A549 (cell line): Measurements from ENCODE around the gene PPM1H. TPM values are rescaled to one million over a fixed set of nuclear protein-coding genes. Genes with fewer than 3 reads are reported as not detected.
A peak's percentile ranks its signal among the peaks of the same experiment; 100 is the strongest.

Experiments
- ATAC-seq, 2 experiments: fragments of 200-7000 bp in 1 of 2; fragments of >200 bp in 1 of 2; cut with Nextera tagmentation in 1 of 2; cut with Tn5 transposase in 1 of 2; 3 replicates each; pipeline versions ENCODE4 v1.8.0 to v1.9.1; 2018 to 2020; ENCODE audit warnings: mild to moderate bottlenecking in 1 of 2, moderate library complexity in 1 of 2
- CTCF ChIA-PET: fragments of 300-600 bp; sonication (Branson Sonifier 250); formaldehyde crosslinking; extraction: SDS; loops from one replicate; lab custom pipeline; 2021; ENCODE audit warnings: antibody characterized with exemption, inconsistent platforms; lab: Yijun Ruan, JAX
- POLR2A ChIA-PET: fragments of 350-600 bp; formaldehyde crosslinking; extraction: SDS; loops from one replicate; lab custom pipeline; 2021; ENCODE audit warnings: antibody characterized with exemption, inconsistent platforms; lab: Yijun Ruan, JAX
- DNase-seq, 2 experiments: peaks; one replicate each; pipeline versions ENCODE4 v3.0.0 to v3.0.0-alpha.2; 2011 to 2016; ENCODE audit warnings: low read depth in 1 of 2, low spot score in 1 of 2
- FAIRE-seq: peaks from 2 replicates; lab custom pipeline; 2011; peaks lifted over from hg19 to GRCh38; lab: Jason Lieb, UNC
- H3K27ac ChIP-seq, 2 experiments: fragments of >200 bp; sonication (Bioruptor Twin); formaldehyde crosslinking; 3 replicates each; pipeline ENCODE4 v1.5.1; 2016 to 2017
- H3K4me1 ChIP-seq: fragments of >200 bp; sonication (Bioruptor Twin); formaldehyde crosslinking; 3 replicates; pipeline ENCODE4 v1.6.1; 2016
- H3K4me2 ChIP-seq: fragments of >200 bp; sonication (Bioruptor Twin); formaldehyde crosslinking; 3 replicates; pipeline ENCODE4 v1.6.1; 2016
- H3K4me3 ChIP-seq: fragments of >200 bp; sonication (Bioruptor Twin); formaldehyde crosslinking; 3 replicates; pipeline ENCODE4 v1.5.1; 2016
- H3K9me3 ChIP-seq: fragments of >200 bp; sonication (Bioruptor Twin); formaldehyde crosslinking; 3 replicates; pipeline ENCODE4 v1.6.1; 2016
- ATOH8 ChIP-seq: fragments of 250-450 bp; sonication (Bioruptor Pico); IDR thresholded peaks from 2 replicates; pipeline ENCODE4 v1.5.0; 2020; ENCODE audit warnings: low read depth, mild to moderate bottlenecking, moderate library complexity
- BCL3 ChIP-seq: fragments of >200 bp; sonication (Bioruptor Twin); formaldehyde crosslinking; IDR thresholded peaks from 3 replicates; pipeline ENCODE4 v1.6.1; 2016
- CBX8 ChIP-seq: fragments of 200-600 bp; sonication (generic); IDR thresholded peaks from 2 replicates; pipeline ENCODE4 v1.6.1; 2016
- CHD4 ChIP-seq: fragments of 200-600 bp; sonication (generic); IDR thresholded peaks from 2 replicates; pipeline ENCODE4 v1.6.1; 2016; ENCODE audit warnings: antibody characterized with exemption, mild to moderate bottlenecking, borderline replicate concordance
- EHF ChIP-seq: fragments of 250-450 bp; sonication (Bioruptor Pico); IDR thresholded peaks from 2 replicates; pipeline ENCODE4 v1.5.0; 2020; ENCODE audit warnings: mild to moderate bottlenecking
- EHMT2 ChIP-seq: fragments of 200-600 bp; sonication (generic); IDR thresholded peaks from 2 replicates; pipeline ENCODE4 v1.6.1; 2016; ENCODE audit warnings: antibody characterized with exemption, low read depth, mild to moderate bottlenecking, moderate library complexity
- ELK1 ChIP-seq: fragments of 150-350 bp; IDR thresholded peaks from 2 replicates; pipeline ENCODE4 v1.6.1; 2014; ENCODE audit warnings: low read depth, mild to moderate bottlenecking, low read length
- EP300 ChIP-seq, 2 experiments: fragments of >200 bp; sonication (Bioruptor Twin); formaldehyde crosslinking; IDR thresholded peaks; 2 replicates in 1 of 2; 3 replicates in 1 of 2; pipeline ENCODE4 v1.6.1; 2016 to 2017
- FOSB ChIP-seq: fragments of 250-450 bp; sonication (Bioruptor Pico); IDR thresholded peaks from 2 replicates; pipeline ENCODE4 v1.5.0; 2020; ENCODE audit warnings: mild to moderate bottlenecking, moderate library complexity
- HMGXB4 ChIP-seq: fragments of 250-450 bp; sonication (Bioruptor Pico); IDR thresholded peaks from 2 replicates; pipeline ENCODE4 v1.5.0; 2021; ENCODE audit warnings: mild to moderate bottlenecking, moderate library complexity, borderline replicate concordance
- HOXB5 ChIP-seq: fragments of 250-450 bp; sonication (Bioruptor Pico); IDR thresholded peaks from 2 replicates; pipeline ENCODE4 v1.5.0; 2020; ENCODE audit warnings: mild to moderate bottlenecking, moderate library complexity
- JUN ChIP-seq, 2 experiments: fragments of >200 bp; sonication (Bioruptor Twin); formaldehyde crosslinking; IDR thresholded peaks; 2 replicates in 1 of 2; 3 replicates in 1 of 2; pipeline ENCODE4 v1.6.1; 2016 to 2017
- MAFK ChIP-seq: fragments of 450-650 bp; IDR thresholded peaks from 2 replicates; pipeline ENCODE4 v1.6.1; 2014; ENCODE audit not compliant: partially characterized antibody
- NR3C1 ChIP-seq: fragments of >200 bp; sonication (Bioruptor Twin); formaldehyde crosslinking; IDR thresholded peaks from 3 replicates; pipeline ENCODE4 v1.6.1; 2017
- PBX3 ChIP-seq: IDR thresholded peaks from 2 replicates; pipeline ENCODE4 v1.6.1; 2012
- POLR2AphosphoS2 ChIP-seq: conservative IDR thresholded peaks from 2 replicates; pipeline ENCODE4 v1.6.1; 2012; ENCODE audit warnings: low read length, improper control_type of control experiment, inconsistent platforms
- RCOR1 ChIP-seq: fragments of 150-350 bp; IDR thresholded peaks from 2 replicates; pipeline ENCODE4 v1.6.1; 2014; ENCODE audit warnings: antibody characterized with exemption, low read length, low read depth
- RFX5 ChIP-seq: fragments of 450-650 bp; IDR thresholded peaks from 2 replicates; pipeline ENCODE4 v1.7.1; 2014; ENCODE audit warnings: antibody characterized with exemption, mild to moderate bottlenecking, moderate library complexity
- RNF2 ChIP-seq: fragments of 200-600 bp; sonication (generic); IDR thresholded peaks from 2 replicates; pipeline ENCODE4 v1.6.1; 2016; ENCODE audit warnings: low read depth, mild to moderate bottlenecking, antibody characterized with exemption, moderate library complexity, borderline replicate concordance
- TFCP2L1 ChIP-seq: fragments of 250-450 bp; sonication (Bioruptor Pico); IDR thresholded peaks from 2 replicates; pipeline ENCODE4 v1.5.0; 2021; ENCODE audit warnings: mild to moderate bottlenecking
- ZNF302 ChIP-seq: fragments of 250-450 bp; sonication (Bioruptor Pico); IDR thresholded peaks from 2 replicates; pipeline ENCODE4 v1.9.0; 2021; ENCODE audit warnings: inconsistent platforms, mild to moderate bottlenecking, moderate library complexity
- WGBS: methylation state at CpG from one replicate; pipeline ENCODE4 v1.1.6; 2017; ENCODE audit errors: missing lambda C conversion rate; 5-methylcytosine and 5-hydroxymethylcytosine counted together
- polyA plus RNA-seq, 4 experiments: library from polyadenylated mRNA; depleted of rRNA in 3 of 4; stranded (reverse); fragments of >200 nt; fragmentation: RNase III in 1 of 4; extraction: RNeasy Plus Mini Kit Qiagen cat#74134 plus additional on column Dnase treatment in 1 of 4; gene quantifications; 2 replicates in 3 of 4; 3 replicates in 1 of 4; pipeline ENCODE4 v1.2.3, GENCODE V29; 2011 to 2017
- TF ChIP-seq, protein P1 (sequence below): fragments of 450-650 bp; IDR thresholded peaks from 2 replicates; pipeline ENCODE4 v1.6.1; 2014; ENCODE audit warnings: antibody characterized with exemption
- TF ChIP-seq, protein P2 (sequence below): IDR thresholded peaks from 2 replicates; pipeline ENCODE4 v1.6.1; 2012

Gene PPM1H
- polyA plus RNA-seq, 2 of the 4 experiments (the other 2 are of a cell fraction) = 7.8 TPM

DNA sequence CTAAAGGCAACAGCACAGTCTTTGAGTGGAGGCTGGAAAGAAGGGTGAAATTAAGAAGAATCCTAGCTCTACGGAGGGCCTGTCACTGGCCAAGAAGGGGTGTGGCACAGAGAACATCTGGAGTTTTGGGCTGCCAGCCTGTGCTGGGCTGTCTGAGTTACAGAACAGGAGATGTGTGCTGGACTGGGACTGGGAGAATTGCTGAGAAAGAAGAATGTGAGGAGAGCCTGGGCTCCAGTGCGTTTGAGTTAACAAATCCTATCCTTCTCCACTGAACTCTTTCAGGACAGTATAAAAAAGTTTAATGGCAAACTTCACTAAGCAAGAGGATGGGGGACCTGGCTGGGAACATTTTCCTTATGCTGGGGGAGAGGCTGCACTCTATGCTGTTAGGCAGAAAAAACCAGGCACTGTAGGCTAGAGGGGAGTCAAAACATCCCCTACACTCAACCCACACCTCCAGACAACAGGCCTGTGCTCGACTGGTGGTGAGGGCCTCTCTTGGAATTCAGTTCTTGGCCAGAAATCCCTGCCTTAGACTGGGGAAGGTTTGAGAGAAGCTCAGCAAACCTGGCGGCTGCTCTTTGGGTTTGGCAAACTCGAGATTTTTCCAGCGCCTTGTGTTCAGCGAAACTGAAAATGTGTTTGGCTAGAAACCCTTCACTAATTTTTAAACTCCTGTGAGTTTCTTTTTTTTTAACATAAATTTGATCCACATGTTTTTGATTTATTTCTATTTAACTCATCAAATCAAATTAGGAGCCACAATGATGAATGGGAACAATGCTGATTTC lies 251.0 kb downstream of the PPM1H start (continued):
- no peak for TF ChIP-seq BCL3

- Histone ChIP-seq H3K4me2 (no peak overlapping the region), H3K4me3 (no peak overlapping the region), H3K4me1 (no peaks in the 10 kb centered on the region), H3K9me3 (0 out of 3 replicates have a peak, but pooled peaks cover 3% of the 10 kb centered on the region), H3K27ac (no peak overlapping the region)
- FAIRE-seq (no peak), DNase-seq (no peak), ATAC-seq (no peak)
- 92% methylated on average over 4 of the region's 4 CpGs for whole genome bisulfite sequencing
- TF ChIP-seq PBX3 (no peak), HMGXB4 (CRISPR knock-in tag) (no peak), POLR2AphosphoS2 (no peak), RFX5 (no peak), EHMT2 (no peak), HOXB5 (CRISPR knock-in tag) (no peak), RNF2 (no peak), ZNF302 (CRISPR knock-in tag) (no peak)
- POLR2A ChIA-PET = no interaction called here
- CTCF ChIA-PET = interaction anchor here (1.0 to 1.3 kb wide), 2 partner anchors 11 to 24 kb away, joined by 3 to 4 read pairs; no protein-coding TSS in a partner anchor
Measured at GRCh38 chr12:62681306-62681705, 253.6 kb downstream of the PPM1H start.

GRCh38 chr12:62679608-62680007 lies 255.3 kb downstream of the PPM1H start:
- Histone ChIP-seq H3K27ac (peak overlapping the region in 1 of 2 experiments; percentile 13; a peak in 2 of 6 replicates), H3K9me3 (0 out of 3 replicates have a peak, but pooled peaks cover 3% of the 10 kb centered on the region), H3K4me2 (no peak overlapping the region), H3K4me1 (no peaks in the 10 kb centered on the region)
- ChIA-PET POLR2A (no interaction called here), CTCF (interaction anchor here (0.8 to 1.3 kb wide), 3 partner anchors 10 to 134 kb away, joined by 3 read pairs; no protein-coding TSS in a partner anchor)
- 91% methylated on average over 3 of the region's 3 CpGs for WGBS
- no peak for DNase-seq
- peak in 1 of 2 experiments; percentile 23; a peak in 1 of 6 replicates for ATAC-seq
- TF ChIP-seq CBX8 (no peak), ZNF302 (CRISPR knock-in tag) (no peak), TFCP2L1 (CRISPR knock-in tag) (no peak), ATOH8 (CRISPR knock-in tag) (no peak), RCOR1 (no peak), MAFK (no peak), ELK1 (no peak), JUN (IDR thresholded peaks at IDR 0.05) (no peak), CHD4 (no peak), FOSB (CRISPR knock-in tag) (no peak), RNF2 (no peak), EP300 (IDR thresholded peaks at IDR 0.05) (no peak), NR3C1 (no peak), EHF (CRISPR knock-in tag) (no peak)
- TF ChIP-seq, protein P1, sequence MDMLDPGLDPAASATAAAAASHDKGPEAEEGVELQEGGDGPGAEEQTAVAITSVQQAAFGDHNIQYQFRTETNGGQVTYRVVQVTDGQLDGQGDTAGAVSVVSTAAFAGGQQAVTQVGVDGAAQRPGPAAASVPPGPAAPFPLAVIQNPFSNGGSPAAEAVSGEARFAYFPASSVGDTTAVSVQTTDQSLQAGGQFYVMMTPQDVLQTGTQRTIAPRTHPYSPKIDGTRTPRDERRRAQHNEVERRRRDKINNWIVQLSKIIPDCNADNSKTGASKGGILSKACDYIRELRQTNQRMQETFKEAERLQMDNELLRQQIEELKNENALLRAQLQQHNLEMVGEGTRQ = no peak
- TF ChIP-seq, protein P2, sequence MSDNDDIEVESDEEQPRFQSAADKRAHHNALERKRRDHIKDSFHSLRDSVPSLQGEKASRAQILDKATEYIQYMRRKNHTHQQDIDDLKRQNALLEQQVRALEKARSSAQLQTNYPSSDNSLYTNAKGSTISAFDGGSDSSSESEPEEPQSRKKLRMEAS = no peak
- TF ChIP-seq, all 56 proteins: peak for 0
- H3K4me3 ChIP-seq = no peak overlapping the region
- FAIRE-seq = no peak
